A549 (cell line): ENCODE data around the gene PMEL.
"Not testable (repeated sequence)": the region's sequence is repeated elsewhere in the genome, so short reads cannot be mapped to it uniquely, and the experiment has no call there.

Source experiments
- BHLHE40 ChIP-seq: IDR thresholded peaks from 2 replicates; pipeline ENCODE4 v1.6.1; 2012; ENCODE audit warnings: low read depth, low read length, inconsistent platforms
- CEBPB ChIP-seq, 2 experiments: fragments of >200 bp in 1 of 2; sonication (Bioruptor Twin) in 1 of 2; formaldehyde crosslinking in 1 of 2; IDR thresholded peaks; 2 replicates each; pipeline ENCODE4 v1.6.1; 2012 to 2016
- EP300 ChIP-seq, 2 experiments: fragments of >200 bp; sonication (Bioruptor Twin); formaldehyde crosslinking; IDR thresholded peaks; 2 replicates in 1 of 2; 3 replicates in 1 of 2; pipeline ENCODE4 v1.6.1; 2016 to 2017
- FOSL2 ChIP-seq, 2 experiments: fragments of 450-650 bp in 1 of 2; fragments of >200 bp in 1 of 2; sonication (Bioruptor Twin) in 1 of 2; formaldehyde crosslinking; IDR thresholded peaks; 2 replicates each; pipeline versions ENCODE4 v1.5.0 to v1.6.1; 2016 to 2020; ENCODE audit warnings: mild to moderate bottlenecking in 1 of 2, moderate library complexity in 1 of 2
- MYC ChIP-seq: IDR thresholded peaks from 2 replicates; pipeline ENCODE4 v1.6.1; 2012; ENCODE audit warnings: mild to moderate bottlenecking, inconsistent platforms, low read length, improper control_type of control experiment, borderline replicate concordance
- NR3C1 ChIP-seq: fragments of >200 bp; sonication (Bioruptor Twin); formaldehyde crosslinking; IDR thresholded peaks from 3 replicates; pipeline ENCODE4 v1.6.1; 2017
- POLR2A ChIP-seq: IDR thresholded peaks from 2 replicates; pipeline ENCODE4 v1.6.1; 2012; ENCODE audit warnings: mild to moderate bottlenecking, low read length
- TFCP2L1 ChIP-seq: fragments of 250-450 bp; sonication (Bioruptor Pico); IDR thresholded peaks from 2 replicates; pipeline ENCODE4 v1.5.0; 2021; ENCODE audit warnings: mild to moderate bottlenecking
- ZFP36 ChIP-seq: fragments of 450-650 bp; IDR thresholded peaks from 2 replicates; pipeline ENCODE4 v1.6.1; 2014; ENCODE audit warnings: borderline replicate concordance; ENCODE audit not compliant: partially characterized antibody
- TF ChIP-seq, protein P1 (sequence below): fragments of >200 bp; sonication (Bioruptor Twin); formaldehyde crosslinking; IDR thresholded peaks from 3 replicates; pipeline ENCODE4 v1.5.1; 2016
- TF ChIP-seq, protein P2 (sequence below): fragments of 150-350 bp; IDR thresholded peaks from 2 replicates; pipeline ENCODE4 v1.6.1; 2014; ENCODE audit warnings: low read depth, mild to moderate bottlenecking, low read length
- TF ChIP-seq, protein P3 (sequence below): fragments of 450-650 bp; IDR thresholded peaks from 2 replicates; pipeline ENCODE4 v1.6.1; 2014; ENCODE audit warnings: antibody characterized with exemption
- TF ChIP-seq, protein P4 (sequence below): IDR thresholded peaks from 2 replicates; pipeline ENCODE4 v1.6.1; 2012

DNA sequence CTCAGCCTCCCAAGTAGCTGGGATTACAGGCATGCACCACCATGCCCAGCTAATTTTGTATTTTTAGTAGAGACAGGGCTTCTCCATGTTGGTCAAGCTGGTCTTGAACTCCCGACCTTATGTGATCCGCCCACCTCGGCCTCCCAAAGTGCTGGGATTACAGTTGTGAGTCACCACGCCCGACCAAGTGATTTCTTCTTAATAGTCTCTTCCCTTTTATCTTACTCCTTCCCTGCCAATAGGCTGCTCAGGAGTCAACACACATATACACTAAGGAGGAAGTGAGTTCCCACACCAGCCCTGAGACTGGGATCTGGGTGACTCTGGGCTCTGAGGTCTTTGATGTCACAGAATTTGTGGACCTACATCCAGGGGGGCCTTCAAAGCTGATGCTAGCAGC, 37.5 kb upstream of the PMEL start:
- TF ChIP-seq POLR2A; EP300 (IDR thresholded peaks at IDR 0.05); BHLHE40; MYC; CEBPB (IDR thresholded peaks at IDR 0.05); TFCP2L1 (CRISPR knock-in tag); ZFP36; NR3C1; FOSL2 (IDR thresholded peaks at IDR 0.05); FOSL2 (CRISPR knock-in tag; IDR thresholded peaks at IDR 0.05): not testable (repeated sequence)
- TF ChIP-seq, protein P1, sequence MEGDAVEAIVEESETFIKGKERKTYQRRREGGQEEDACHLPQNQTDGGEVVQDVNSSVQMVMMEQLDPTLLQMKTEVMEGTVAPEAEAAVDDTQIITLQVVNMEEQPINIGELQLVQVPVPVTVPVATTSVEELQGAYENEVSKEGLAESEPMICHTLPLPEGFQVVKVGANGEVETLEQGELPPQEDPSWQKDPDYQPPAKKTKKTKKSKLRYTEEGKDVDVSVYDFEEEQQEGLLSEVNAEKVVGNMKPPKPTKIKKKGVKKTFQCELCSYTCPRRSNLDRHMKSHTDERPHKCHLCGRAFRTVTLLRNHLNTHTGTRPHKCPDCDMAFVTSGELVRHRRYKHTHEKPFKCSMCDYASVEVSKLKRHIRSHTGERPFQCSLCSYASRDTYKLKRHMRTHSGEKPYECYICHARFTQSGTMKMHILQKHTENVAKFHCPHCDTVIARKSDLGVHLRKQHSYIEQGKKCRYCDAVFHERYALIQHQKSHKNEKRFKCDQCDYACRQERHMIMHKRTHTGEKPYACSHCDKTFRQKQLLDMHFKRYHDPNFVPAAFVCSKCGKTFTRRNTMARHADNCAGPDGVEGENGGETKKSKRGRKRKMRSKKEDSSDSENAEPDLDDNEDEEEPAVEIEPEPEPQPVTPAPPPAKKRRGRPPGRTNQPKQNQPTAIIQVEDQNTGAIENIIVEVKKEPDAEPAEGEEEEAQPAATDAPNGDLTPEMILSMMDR = not testable (repeated sequence)
- TF ChIP-seq, protein P2, sequence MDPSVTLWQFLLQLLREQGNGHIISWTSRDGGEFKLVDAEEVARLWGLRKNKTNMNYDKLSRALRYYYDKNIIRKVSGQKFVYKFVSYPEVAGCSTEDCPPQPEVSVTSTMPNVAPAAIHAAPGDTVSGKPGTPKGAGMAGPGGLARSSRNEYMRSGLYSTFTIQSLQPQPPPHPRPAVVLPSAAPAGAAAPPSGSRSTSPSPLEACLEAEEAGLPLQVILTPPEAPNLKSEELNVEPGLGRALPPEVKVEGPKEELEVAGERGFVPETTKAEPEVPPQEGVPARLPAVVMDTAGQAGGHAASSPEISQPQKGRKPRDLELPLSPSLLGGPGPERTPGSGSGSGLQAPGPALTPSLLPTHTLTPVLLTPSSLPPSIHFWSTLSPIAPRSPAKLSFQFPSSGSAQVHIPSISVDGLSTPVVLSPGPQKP = not testable (repeated sequence)
- TF ChIP-seq, protein P3, sequence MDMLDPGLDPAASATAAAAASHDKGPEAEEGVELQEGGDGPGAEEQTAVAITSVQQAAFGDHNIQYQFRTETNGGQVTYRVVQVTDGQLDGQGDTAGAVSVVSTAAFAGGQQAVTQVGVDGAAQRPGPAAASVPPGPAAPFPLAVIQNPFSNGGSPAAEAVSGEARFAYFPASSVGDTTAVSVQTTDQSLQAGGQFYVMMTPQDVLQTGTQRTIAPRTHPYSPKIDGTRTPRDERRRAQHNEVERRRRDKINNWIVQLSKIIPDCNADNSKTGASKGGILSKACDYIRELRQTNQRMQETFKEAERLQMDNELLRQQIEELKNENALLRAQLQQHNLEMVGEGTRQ = not testable (repeated sequence)
- TF ChIP-seq, protein P4, sequence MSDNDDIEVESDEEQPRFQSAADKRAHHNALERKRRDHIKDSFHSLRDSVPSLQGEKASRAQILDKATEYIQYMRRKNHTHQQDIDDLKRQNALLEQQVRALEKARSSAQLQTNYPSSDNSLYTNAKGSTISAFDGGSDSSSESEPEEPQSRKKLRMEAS = not testable (repeated sequence)
